Parathyroid adenoma (tissue), 2 donors: ENCODE results near the gene LGI4.

ENCODE experiments used
- H2AFZ ChIP-seq: fragments of 300-600 bp; sonication (generic); one replicate; pipeline ENCODE4 v1.7.0; 2017; ENCODE audit warnings: antibody characterized with exemption, mild to moderate bottlenecking
- H3K27ac ChIP-seq: fragments of 300-600 bp; sonication (generic); one replicate; pipeline ENCODE4 v1.7.0; 2017
- H3K27me3 ChIP-seq: fragments of 300-600 bp; sonication (generic); one replicate; pipeline ENCODE4 v1.7.0; 2017; ENCODE audit warnings: low read length; ENCODE audit not compliant: control insufficient read depth, insufficient read depth
- H3K36me3 ChIP-seq: fragments of 300-600 bp; sonication (generic); one replicate; pipeline ENCODE4 v1.7.0; 2017; ENCODE audit warnings: low read length; ENCODE audit not compliant: control insufficient read depth, insufficient read depth
- H3K4me1 ChIP-seq: fragments of 300-600 bp; sonication (generic); one replicate; pipeline ENCODE4 v1.7.0; 2017; ENCODE audit warnings: control low read depth
- H3K4me2 ChIP-seq: fragments of 300-600 bp; sonication (generic); one replicate; pipeline ENCODE4 v1.7.0; 2017; ENCODE audit warnings: low read length
- H3K4me3 ChIP-seq: fragments of 300-600 bp; sonication (generic); one replicate; pipeline ENCODE4 v1.7.0; 2017; ENCODE audit warnings: low read depth, low read length
- H3K79me2 ChIP-seq: fragments of 300-600 bp; sonication (generic); one replicate; pipeline ENCODE4 v1.7.0; 2017; ENCODE audit warnings: control low read depth
- H3K9ac ChIP-seq: fragments of 300-600 bp; sonication (generic); one replicate; pipeline ENCODE4 v1.7.0; 2017; ENCODE audit warnings: mild to moderate bottlenecking
- H3K9me3 ChIP-seq: fragments of 300-600 bp; sonication (generic); one replicate; pipeline ENCODE4 v1.7.0; 2017; ENCODE audit warnings: low read length; ENCODE audit not compliant: control insufficient read depth
- TF ChIP-seq, protein P1 (sequence below): fragments of 300-600 bp; sonication (generic); IDR thresholded peaks from one replicate; pipeline ENCODE4 v1.7.0; 2017; ENCODE audit warnings: antibody characterized with exemption, mild to moderate bottlenecking
- donor health status: primary hyperparathyroidism.

Gene LGI4

DNA sequence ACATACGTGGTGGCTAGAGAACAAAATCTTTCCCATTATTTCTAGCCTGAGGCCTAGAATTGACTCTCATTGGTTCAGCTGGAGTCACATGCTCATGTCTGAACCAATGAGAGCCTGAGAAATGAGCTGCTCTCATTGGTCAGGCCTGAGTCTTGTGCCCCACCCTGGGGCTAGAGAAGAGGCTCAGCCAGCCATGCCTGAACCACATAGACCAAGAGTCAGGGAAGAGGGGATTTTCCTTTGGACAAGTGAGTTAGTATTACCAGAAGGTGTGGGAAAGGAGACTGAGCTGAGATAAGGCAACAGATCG lies 26.5 kb upstream of the LGI4 start:
- H3K36me3 ChIP-seq, result no peaks in the 10 kb centered on the region

DNA sequence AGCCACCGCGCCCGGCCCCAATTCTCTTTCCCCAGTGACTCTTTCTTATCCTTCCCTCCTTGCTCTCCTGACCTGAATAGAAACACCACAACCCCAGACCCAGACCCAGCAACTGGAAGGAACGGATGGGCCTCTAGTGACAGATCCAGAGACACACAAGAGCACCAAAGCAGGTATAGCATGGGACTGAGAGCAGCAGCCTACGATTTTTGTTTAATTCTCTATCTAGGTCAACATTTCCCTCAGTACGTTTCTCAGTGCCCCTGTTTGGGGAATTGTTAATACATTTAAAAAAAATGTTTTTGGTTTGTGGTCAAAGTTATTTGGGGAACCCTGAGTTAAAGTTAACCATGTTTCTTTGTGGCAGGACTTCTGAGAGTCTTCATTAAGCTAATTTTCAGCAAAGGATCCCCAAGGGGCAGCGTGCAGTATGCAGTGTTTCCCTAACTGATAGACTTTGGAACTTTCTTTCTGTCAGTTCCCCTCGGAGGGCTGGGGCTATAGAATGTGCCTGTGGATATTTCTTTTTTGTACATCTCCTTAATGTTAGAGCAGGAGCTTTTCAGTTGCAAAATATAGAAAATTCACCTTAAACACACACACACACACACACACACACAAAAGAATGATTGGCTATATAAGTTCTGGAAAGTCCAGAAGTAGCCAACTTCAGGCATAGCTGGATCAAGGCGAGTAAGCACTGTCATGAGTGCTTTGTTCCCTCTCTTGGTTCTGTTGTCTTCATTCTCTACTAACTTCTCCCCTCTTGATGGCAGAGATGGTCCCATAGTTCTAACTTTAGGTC lies 26.0 kb upstream of the LGI4 start:
- Histone ChIP-seq H3K4me1 (no peaks in the 10 kb centered on the region), H3K27ac (no peak overlapping the region), H3K9ac (no peak overlapping the region), H3K9me3 (no peaks in the 10 kb centered on the region), H3K36me3 (no peaks in the 10 kb centered on the region), H3K4me2 (no peak overlapping the region), H3K27me3 (no peaks in the 10 kb centered on the region), H3K4me3 (no peak overlapping the region), H3K79me2 (no peaks in the 10 kb centered on the region), H2AFZ (no peak overlapping the region)
- TF ChIP-seq, protein P1, sequence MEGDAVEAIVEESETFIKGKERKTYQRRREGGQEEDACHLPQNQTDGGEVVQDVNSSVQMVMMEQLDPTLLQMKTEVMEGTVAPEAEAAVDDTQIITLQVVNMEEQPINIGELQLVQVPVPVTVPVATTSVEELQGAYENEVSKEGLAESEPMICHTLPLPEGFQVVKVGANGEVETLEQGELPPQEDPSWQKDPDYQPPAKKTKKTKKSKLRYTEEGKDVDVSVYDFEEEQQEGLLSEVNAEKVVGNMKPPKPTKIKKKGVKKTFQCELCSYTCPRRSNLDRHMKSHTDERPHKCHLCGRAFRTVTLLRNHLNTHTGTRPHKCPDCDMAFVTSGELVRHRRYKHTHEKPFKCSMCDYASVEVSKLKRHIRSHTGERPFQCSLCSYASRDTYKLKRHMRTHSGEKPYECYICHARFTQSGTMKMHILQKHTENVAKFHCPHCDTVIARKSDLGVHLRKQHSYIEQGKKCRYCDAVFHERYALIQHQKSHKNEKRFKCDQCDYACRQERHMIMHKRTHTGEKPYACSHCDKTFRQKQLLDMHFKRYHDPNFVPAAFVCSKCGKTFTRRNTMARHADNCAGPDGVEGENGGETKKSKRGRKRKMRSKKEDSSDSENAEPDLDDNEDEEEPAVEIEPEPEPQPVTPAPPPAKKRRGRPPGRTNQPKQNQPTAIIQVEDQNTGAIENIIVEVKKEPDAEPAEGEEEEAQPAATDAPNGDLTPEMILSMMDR, result no peak

More for the DNA sequence above, 26.5 kb upstream of the LGI4 start:
- no peak overlapping the region for H3K9ac ChIP-seq
- H3K4me1 ChIP-seq, result no peaks in the 10 kb centered on the region
- H3K4me3 ChIP-seq, result no peak overlapping the region
- no peaks in the 10 kb centered on the region for H3K27me3 ChIP-seq
- H3K79me2 ChIP-seq, result no peaks in the 10 kb centered on the region
- H2AFZ ChIP-seq, result no peak overlapping the region
- no peak overlapping the region for H3K4me2 ChIP-seq
- H3K9me3 ChIP-seq, result no peaks in the 10 kb centered on the region
- H3K27ac ChIP-seq, result no peak overlapping the region
- TF ChIP-seq, protein P1, result no peak

DNA sequence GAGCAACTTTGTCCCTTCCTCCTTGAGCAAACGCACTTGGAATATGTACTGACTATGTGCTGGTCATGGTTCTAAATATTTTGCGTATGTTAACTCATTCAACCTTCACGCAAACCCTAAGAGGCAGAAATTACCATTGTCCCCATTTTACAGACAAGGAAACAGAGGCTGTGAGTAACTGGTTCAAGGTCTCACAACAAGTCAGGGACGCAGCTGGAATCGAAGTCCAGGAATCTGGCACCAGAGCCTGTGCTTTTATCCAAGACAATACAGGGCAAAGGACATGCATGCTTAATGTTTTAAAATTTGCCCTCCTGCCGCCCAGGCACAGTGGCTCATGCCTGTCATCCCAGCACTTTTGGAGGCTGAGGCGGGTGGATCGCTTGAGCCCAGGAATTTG lies 24.7 kb upstream of the LGI4 start:
- Histone ChIP-seq H2AFZ (no peak overlapping the region), H3K9me3 (no peaks in the 10 kb centered on the region), H3K36me3 (no peaks in the 10 kb centered on the region), H3K4me3 (no peak overlapping the region), H3K4me1 (no peaks in the 10 kb centered on the region), H3K27ac (no peak overlapping the region), H3K4me2 (no peak overlapping the region), H3K79me2 (no peaks in the 10 kb centered on the region), H3K9ac (no peak overlapping the region), H3K27me3 (peaks cover 3% of the 10 kb centered on the region)
- TF ChIP-seq, protein P1, result no peak

DNA sequence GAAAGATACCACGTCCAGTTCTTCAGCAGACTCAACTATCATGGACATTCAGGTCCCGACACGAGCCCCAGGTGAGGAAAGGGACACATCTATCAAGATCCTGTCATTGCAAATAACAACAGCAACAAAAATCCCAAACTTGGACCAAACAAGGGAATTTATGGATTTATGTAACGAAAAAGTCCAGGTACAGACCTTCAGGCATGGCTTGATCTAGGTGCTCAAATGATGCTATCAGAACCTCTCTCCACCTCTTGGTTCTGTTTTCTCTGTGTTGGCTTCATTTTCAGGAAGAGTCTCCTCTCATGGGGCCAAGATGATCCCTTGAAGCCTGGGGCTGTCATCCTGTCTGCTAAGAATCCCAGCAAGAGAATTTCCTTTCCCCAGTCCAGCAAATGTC lies 22.6 kb upstream of the LGI4 start:
- H3K4me1 ChIP-seq, result peaks cover 4% of the 10 kb centered on the region
- no peaks in the 10 kb centered on the region for H3K79me2 ChIP-seq
- H3K4me3 ChIP-seq, result no peak overlapping the region
- H3K4me2 ChIP-seq, result no peak overlapping the region
- H3K27me3 ChIP-seq, result peaks cover 3% of the 10 kb centered on the region
- no peaks in the 10 kb centered on the region for H3K36me3 ChIP-seq
- TF ChIP-seq, protein P1, result no peak
- no peak overlapping the region for H2AFZ ChIP-seq
- H3K27ac ChIP-seq, result no peak overlapping the region
- H3K9me3 ChIP-seq, result no peaks in the 10 kb centered on the region
- H3K9ac ChIP-seq, result no peak overlapping the region

DNA sequence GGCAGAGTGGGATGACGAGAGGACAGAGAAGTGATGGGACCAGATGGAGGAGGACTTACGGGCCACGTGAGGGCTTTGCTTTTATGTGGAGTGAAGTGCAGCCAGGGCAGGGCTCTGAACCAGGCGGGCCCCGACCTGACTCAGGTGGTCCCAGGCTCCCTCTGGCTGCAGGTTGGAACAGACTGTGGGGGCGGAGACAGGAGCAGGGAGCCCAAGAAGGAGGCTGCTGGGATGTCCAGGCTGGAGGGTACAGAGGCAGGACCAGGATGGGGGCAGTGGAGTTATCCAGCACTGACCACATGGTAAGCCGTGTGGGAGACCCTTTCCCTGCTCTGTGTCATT lies 21.8 kb upstream of the LGI4 start:
- no peak overlapping the region for H2AFZ ChIP-seq
- H3K27ac ChIP-seq, result no peak overlapping the region
- no peak overlapping the region for H3K9ac ChIP-seq
- H3K9me3 ChIP-seq, result no peaks in the 10 kb centered on the region
- no peaks in the 10 kb centered on the region for H3K36me3 ChIP-seq
- no peaks in the 10 kb centered on the region for H3K79me2 ChIP-seq
- H3K27me3 ChIP-seq, result peaks cover 3% of the 10 kb centered on the region
- no peak overlapping the region for H3K4me2 ChIP-seq
- peaks cover 4% of the 10 kb centered on the region for H3K4me1 ChIP-seq
- TF ChIP-seq, protein P1, result no peak
- no peak overlapping the region for H3K4me3 ChIP-seq
